ENCODE measurements around the gene PRDM15. TPM values are rescaled to one million over a fixed set of nuclear protein-coding genes. Genes with fewer than 3 reads are reported as not detected.

PRDM15 gene
- total RNA-seq, 1 experiment from 2014 or later = 11.2 TPM

GRCh38 chr21:41806773-41807172 is 72.4 kb downstream of the PRDM15 start:
- in situ Hi-C loops (cut with HindIII; ENCODE audit: low pct_unique_long_range_greater_than_20kb, low sequenced_read_pairs) = no loop called here
- Histone ChIP-seq H3K4me3 (ENCODE audit: low read depth in 2 of 2, low read length in 2 of 2) (no peak overlapping the region), H3K4me1 (ENCODE audit: control insufficient read depth, insufficient read depth, low read length) (no peaks in the 10 kb centered on the region), H3K9me3 (ENCODE audit: control insufficient read depth, insufficient read depth, low read depth, low read length) (no peaks in the 10 kb centered on the region), H3K36me3 (ENCODE audit: control insufficient read depth, insufficient read depth, low read length) (no peaks in the 10 kb centered on the region; the same call in 1 of the 2 replicates), H3K27ac (ENCODE audit: low read length) (no peak overlapping the region), H3K27me3 (ENCODE audit: control insufficient read depth, insufficient read depth, low read length) (no peaks in the 10 kb centered on the region)
- intact Hi-C loops (cut with micrococcal nuclease; ENCODE audit: unreplicated experiment) = no loop called here
- no TSS peak for BruUV-seq (replicated peaks)
- ChIA-PET CTCF (no interaction called here), POLR2A (no interaction called here)
- DNase-seq (ENCODE audit: low read depth, low spot score) = no peak
- TF ChIP-seq SIN3A (IDR thresholded peaks at IDR 0.05; ENCODE audit: borderline replicate concordance, insufficient read depth, low read depth, low read length) (no peak), REST (IDR thresholded peaks at IDR 0.05; ENCODE audit: insufficient read depth in 1 of 2, low read depth in 2 of 2, low read length in 1 of 2) (no peak), CTCF (IDR thresholded peaks at IDR 0.05) (no peak), TCF7L2 (IDR thresholded peaks at IDR 0.05; ENCODE audit: low read depth, low read length) (no peak), POLR2AphosphoS5 (IDR thresholded peaks at IDR 0.05; ENCODE audit: low read depth, low read length) (no peak)
- no peak for ATAC-seq

GRCh38 chr21:41805643-41806042 is 73.5 kb downstream of the PRDM15 start:
- no peaks in the 10 kb centered on the region for H3K4me1 ChIP-seq (ENCODE audit: control insufficient read depth, insufficient read depth, low read length)
- ChIA-PET POLR2A (no interaction called here), CTCF (no interaction called here)
- intact Hi-C loops (cut with micrococcal nuclease; ENCODE audit: unreplicated experiment) = no loop called here
- no TSS peak for BruUV-seq (replicated peaks)
- H3K36me3 ChIP-seq (ENCODE audit: control insufficient read depth, insufficient read depth, low read length) = no peaks in the 10 kb centered on the region; the same call in 1 of the 2 replicates
- TF ChIP-seq SIN3A (IDR thresholded peaks at IDR 0.05; ENCODE audit: borderline replicate concordance, insufficient read depth, low read depth, low read length) = no peak
- TF ChIP-seq TCF7L2 (IDR thresholded peaks at IDR 0.05; ENCODE audit: low read depth, low read length) = no peak
- no peak for TF ChIP-seq POLR2AphosphoS5 (IDR thresholded peaks at IDR 0.05; ENCODE audit: low read depth, low read length)
- TF ChIP-seq REST (IDR thresholded peaks at IDR 0.05; ENCODE audit: insufficient read depth in 1 of 2, low read depth in 2 of 2, low read length in 1 of 2) = no peak
- no peak for TF ChIP-seq CTCF (IDR thresholded peaks at IDR 0.05)
- no peak for ATAC-seq
- no peak overlapping the region for H3K4me3 ChIP-seq (ENCODE audit: low read depth in 2 of 2, low read length in 2 of 2)
- H3K27ac ChIP-seq (ENCODE audit: low read length) = no peak overlapping the region
- H3K27me3 ChIP-seq (ENCODE audit: control insufficient read depth, insufficient read depth, low read length) = no peaks in the 10 kb centered on the region
- in situ Hi-C loops (cut with HindIII; ENCODE audit: low pct_unique_long_range_greater_than_20kb, low sequenced_read_pairs) = no loop called here
- no peak for DNase-seq (ENCODE audit: low read depth, low spot score)
- no peaks in the 10 kb centered on the region for H3K9me3 ChIP-seq (ENCODE audit: control insufficient read depth, insufficient read depth, low read depth, low read length)
